ENCODE measurements around the gene MLF1.

DNA sequence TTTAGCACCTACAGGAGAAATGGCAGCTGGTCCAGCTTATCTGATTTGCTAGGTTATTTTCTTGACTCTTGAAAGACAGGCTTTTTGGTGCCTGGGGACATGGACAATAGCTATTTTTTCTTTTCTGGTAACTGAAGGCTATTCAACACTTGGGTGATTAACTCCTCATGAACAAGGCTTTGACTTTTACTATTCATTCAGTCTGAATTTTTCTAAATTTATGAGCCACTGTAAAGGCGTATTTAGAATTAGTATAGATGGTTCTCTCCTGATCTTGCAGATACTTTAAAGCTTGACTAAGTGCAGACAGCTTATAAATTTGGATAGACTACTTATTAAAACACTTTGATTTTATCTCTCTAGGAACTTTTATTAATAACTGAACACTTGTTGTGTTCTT lies 54.9 kb downstream of the MLF1 start:
- TF ChIP-seq, protein P1, sequence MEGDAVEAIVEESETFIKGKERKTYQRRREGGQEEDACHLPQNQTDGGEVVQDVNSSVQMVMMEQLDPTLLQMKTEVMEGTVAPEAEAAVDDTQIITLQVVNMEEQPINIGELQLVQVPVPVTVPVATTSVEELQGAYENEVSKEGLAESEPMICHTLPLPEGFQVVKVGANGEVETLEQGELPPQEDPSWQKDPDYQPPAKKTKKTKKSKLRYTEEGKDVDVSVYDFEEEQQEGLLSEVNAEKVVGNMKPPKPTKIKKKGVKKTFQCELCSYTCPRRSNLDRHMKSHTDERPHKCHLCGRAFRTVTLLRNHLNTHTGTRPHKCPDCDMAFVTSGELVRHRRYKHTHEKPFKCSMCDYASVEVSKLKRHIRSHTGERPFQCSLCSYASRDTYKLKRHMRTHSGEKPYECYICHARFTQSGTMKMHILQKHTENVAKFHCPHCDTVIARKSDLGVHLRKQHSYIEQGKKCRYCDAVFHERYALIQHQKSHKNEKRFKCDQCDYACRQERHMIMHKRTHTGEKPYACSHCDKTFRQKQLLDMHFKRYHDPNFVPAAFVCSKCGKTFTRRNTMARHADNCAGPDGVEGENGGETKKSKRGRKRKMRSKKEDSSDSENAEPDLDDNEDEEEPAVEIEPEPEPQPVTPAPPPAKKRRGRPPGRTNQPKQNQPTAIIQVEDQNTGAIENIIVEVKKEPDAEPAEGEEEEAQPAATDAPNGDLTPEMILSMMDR (conservative IDR thresholded peaks at IDR 0.05; ENCODE audit: low read length): no peak
- no peak for TF ChIP-seq EZH2phosphoT487 (IDR thresholded peaks at IDR 0.05; ENCODE audit: borderline replicate concordance)
